SHP77 treated with DMSO at 0.1 percent for 48 hours (cell line): ENCODE data around the gene GPSM1.

Experiments
- DNase-seq: peaks from one replicate; lab custom pipeline; 2025; lab: John Stamatoyannopoulos, UW

The GPSM1 gene, protein sequence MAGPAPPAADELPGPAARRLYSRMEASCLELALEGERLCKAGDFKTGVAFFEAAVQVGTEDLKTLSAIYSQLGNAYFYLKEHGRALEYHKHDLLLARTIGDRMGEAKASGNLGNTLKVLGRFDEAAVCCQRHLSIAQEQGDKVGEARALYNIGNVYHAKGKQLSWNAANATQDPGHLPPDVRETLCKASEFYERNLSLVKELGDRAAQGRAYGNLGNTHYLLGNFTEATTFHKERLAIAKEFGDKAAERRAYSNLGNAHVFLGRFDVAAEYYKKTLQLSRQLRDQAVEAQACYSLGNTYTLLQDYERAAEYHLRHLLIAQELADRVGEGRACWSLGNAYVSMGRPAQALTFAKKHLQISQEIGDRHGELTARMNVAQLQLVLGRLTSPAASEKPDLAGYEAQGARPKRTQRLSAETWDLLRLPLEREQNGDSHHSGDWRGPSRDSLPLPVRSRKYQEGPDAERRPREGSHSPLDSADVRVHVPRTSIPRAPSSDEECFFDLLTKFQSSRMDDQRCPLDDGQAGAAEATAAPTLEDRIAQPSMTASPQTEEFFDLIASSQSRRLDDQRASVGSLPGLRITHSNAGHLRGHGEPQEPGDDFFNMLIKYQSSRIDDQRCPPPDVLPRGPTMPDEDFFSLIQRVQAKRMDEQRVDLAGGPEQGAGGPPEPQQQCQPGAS

DNA sequence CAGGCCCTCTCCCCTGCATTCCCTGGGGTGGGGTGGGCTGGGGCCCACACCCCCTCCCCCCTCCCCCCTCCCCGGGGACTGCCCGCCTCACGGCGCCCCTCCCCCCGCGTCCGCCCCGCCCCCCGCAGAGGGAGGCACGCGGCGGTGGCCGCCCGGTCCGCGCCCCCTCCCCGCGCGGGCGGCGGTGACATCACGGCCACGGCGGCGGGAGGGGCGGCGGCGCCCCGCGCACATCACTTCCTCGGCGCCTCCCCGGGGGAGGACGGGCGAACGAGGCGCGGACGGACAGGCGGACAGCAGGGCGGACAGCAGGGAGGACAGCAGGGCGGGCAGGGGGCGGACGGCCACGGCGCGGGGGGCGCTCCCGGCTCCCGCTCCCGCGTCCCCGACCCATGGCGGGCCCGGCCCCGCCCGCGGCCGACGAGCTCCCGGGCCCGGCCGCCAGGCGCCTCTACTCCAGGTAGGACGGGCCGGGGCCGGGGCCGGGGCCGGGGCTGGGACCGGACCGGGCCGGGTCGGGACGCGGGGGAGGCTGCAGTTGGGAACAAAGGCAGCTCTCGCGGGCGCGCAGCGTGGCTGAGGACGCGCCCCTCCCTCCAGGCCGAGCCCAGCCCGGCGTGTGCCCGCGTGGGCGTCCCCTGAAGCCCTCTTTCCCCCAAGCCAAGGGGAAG, at the start of gene GPSM1:
TSS of gene GPSM1 (plus strand) at position 236 of the 671 bp plus-strand sequence. CDS start at position 393, 157 bp downstream.
- no peak for DNase-seq

DNA sequence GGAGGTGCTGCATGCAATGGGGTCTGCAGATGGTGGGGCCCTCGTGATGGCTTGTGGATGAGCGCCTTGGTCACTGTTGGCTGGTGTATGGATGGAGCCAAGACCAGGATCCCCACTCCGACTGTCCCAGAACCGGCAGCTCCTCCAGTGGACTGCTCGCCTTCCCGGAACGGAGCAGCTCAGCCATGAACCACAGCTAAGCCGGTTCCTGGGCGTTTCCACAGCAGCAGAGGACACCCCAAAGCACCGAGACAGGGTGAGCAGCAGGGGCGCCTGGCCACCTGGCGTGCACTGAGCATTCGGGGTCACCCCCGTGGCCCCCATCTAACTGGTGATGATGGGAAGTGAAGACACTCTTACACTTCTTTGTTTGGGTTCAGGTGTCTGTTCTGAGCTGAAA, 49.6 kb upstream of the GPSM1 start:
- no peak for DNase-seq

DNA sequence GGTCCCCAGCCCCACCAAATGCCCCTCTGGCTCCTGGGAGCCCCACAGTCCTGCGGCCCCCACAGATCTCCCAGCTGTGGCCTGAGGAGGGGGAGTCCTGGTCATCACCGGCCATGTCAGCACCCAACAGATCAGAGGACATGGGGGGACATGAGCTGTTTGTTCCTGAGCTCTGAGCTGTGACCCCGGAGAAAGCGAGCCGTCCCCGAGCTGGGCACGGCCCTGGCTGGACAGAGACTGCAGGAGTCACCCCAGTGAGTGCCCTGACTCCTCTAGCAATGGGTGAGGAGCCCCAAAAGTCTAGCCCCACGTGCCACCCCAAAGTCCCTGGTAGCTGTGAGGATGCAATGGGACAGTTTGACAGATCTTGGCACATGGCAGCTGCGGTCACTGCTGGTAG, 49.1 kb upstream of the GPSM1 start:
- DNase-seq: no peak

DNA sequence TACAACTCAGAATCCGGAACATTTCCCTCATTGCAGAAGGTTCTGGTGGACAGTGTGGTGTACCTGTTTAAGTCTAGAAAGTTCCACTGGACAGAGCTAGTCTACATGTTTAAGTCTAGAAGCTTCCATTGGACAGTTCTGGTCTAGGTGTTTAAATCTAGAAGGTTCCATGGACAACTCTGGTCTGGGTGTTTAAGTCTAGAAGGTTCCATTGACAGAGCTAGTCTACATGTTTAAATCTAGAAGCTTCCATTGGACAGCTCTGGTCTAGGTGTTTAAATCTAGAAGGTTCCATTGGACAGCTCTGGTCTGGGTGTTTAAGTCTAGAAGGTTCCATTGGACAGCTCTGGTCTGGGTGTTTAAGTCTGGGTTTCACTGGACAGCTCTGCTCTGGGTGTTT, 48.4 kb upstream of the GPSM1 start:
- no peak for DNase-seq

DNA sequence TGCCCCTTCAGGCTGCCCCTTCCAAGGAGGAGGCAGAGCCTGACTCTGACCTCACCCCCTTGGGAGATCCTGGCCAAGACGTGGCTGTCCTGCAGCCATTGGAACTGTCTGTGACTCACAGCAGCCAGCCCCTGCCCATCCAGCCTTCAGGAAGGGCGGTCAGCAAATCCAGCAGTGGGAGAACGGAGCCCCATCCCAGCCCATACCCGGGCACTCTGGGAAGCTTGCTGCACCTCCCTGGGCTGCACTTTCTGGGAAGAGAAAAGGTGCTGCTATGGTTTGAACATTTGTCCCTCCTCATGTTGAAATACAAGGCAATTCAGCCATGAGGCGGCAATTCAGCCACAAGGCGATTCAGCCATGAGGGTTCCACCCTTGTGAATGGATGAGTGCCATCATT, 47.9 kb upstream of the GPSM1 start:
- DNase-seq: no peak

DNA sequence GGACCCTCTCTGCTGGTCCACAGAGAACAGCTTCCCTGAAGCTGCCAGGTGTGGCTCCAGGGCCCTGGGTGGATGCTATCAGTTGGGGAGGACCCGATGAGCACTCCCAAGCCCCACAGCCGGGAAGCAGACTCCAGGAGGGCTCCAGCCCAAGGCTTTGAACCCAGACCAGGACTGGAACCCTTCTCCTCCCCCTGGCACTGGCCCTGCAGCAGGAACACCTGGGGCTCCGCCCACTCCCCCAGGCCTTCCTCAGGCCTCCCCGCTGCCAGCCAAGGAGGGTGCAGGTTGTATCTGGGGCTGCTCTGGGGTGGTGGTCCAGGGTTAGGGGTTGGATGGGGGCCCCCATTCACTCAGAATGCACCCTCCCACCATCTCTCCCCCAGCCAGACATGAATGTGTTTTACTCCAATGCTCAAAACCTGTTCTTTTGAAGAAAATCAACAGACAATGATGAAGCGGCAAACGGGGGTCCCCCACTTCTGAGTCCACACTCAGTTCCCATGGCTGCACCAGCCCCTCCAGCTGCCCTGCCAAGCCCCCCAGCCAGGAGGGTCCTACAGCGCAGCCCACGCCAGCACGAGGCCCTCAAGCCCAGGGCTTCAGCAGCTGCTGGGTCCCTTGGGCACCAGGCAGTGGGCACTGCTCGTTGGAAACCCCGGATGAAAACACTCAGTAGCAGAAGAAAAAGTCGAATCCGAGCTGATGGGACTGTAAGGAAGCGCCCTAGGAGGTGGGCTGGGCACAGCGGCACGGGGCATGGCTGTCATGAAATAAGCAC, 46.6 kb upstream of the GPSM1 start:
- DNase-seq: no peak

DNA sequence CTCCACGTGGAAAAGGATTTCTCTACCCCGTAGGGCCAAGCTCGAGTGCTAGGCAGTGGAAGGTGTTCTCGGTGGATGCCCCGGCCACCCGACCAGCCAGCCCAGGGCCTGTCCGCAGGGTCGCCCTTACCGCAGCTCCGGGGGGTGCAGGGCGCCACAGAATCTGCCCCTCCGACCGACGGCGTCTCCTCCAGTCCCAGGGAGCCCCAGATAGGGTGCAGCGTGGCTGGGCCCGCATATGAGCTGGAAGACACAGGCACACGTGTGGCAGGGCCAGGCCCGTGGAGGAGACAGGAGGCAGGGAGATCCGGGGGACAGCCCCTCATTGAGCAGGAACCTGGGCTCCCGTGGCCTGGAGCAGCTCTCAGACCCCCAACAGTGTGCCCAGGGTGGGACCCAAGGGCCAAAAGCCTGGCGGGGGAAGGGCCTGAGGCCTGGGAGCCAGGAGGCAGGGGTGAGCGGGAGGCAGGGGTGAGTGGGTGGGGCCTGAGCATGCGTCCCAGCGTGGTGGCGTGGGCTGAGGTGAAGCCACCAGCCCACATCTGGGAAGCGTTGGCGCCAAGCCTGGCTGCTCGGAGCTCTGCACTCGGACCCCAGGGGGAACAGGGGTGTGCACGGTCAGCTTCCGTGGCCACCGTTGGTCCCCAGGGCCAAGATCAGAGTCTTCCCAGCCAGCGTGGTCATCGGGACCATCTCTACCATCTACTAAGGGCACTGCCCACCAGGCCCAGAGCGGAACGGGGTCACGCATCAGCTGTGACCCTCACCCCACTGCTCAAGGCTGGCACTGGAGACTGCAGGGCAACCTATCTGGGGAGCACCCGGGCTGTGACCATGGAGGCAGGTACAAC, 45.7 kb upstream of the GPSM1 start:
- DNase-seq: no peak

DNA sequence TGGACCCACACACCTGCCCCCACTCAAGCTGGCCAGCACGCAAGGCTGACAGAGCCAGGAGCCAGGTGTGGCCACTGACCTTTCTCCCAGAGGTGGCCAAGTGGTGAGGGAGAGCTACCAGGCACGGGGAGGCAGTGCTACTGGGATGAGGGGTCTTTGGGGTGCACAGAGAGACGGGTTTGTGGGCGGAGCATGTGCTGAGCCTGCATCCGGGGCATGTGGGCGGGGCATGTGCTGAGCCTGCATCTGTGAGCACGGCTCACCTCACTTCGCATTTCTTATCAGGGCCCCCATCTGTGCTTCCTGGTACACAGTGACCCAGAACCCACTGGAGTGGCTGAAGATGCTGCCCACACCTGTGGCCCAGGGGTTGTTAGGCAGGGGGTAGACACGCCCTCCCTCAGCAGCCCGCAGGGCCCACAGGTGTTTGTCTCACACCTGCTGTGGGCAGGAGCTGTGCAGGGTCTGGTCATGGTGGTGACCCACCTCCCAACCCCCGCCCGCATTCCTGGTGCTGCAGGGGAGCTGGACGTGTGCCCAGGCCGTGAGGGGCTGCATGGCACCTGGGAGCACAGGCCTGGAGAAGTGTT, 45.0 kb upstream of the GPSM1 start:
- DNase-seq: no peak

DNA sequence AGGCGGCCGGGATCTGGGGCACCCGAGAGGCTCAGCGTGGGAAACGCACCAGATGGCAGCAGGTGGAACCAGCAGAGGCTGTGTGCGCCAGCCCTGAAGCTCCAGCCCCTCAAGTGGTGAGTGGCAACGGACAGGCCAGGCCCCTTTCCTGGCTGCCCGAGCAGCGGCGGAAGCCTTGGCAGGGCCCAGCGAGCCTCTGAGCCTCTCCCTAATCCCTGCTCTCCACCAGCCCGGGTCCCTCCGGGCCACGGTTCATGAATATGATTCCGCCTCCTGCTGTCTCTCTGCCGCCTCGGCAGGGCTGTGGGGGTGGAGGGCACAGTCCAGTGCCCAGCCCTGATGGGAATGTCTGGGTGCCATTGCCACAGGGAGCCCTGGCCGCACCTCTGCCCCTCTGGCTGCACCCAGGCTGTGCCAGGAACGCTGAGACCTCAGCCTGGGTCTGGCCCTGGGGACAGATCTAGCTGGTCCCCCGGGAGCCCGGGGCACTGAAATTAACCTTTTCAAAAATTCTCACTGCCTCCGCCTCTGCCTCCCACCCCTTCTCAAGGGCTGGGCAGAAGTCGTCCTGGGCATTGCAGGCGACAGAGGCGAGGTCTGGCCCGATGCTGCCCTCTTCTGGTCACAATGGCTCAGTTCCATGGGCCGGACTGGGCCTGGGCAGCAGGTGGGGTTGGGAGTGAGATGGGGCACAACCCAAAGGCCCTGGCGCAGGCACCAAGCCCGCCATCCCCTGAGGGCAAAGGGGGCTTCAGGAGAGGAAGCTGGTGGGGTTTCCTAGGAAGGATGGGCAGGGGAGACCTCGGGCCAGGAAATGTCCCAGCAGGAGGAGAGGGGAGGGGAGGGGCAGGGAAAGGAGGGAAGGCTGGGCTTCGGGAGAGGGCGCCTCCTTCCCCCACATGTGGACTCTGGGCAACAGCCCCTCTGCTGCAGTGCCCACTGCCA, 43.8 kb upstream of the GPSM1 start:
- peak; percentile 44 for DNase-seq

DNA sequence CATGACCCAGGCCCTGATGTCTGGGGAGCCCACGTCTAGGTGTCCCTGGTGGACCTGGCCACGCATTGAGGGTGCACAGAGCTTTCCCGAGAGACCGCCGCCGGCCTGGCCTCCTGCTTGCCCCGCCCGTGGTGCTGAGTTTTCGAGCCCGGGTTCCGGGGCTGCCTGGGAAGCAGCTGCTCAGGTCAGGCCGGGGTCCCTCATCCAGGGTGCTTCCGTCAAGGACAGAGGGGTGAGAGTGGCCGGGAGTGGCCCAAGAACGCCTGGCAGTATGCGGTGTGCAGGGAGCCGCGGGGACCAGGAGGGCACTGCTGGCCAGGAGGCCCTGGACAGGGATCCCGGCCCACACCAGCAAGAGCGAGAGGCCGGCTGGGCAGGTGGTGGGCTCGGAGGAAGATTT, 43.0 kb upstream of the GPSM1 start:
- no peak for DNase-seq

DNA sequence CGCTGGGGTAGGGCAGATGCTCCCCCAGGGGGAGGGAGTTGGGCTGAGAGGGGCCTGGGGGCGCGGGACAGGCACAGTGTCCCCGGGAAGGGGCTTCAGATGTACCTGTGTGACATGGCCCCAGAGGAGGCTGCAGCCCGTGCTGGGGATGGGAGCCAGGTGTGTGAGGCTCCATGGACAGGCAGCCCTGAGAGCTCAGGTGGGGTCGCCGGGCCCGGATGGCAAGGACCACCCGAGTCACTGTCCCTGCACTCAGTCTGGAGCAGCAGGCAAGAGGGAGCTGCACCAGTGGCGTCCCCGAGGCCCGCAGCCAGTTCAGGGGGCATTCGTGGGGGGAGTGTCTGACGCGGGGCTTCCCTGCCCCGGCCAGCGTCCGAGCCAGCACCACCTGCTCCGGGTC, 42.4 kb upstream of the GPSM1 start:
- DNase-seq: no peak

DNA sequence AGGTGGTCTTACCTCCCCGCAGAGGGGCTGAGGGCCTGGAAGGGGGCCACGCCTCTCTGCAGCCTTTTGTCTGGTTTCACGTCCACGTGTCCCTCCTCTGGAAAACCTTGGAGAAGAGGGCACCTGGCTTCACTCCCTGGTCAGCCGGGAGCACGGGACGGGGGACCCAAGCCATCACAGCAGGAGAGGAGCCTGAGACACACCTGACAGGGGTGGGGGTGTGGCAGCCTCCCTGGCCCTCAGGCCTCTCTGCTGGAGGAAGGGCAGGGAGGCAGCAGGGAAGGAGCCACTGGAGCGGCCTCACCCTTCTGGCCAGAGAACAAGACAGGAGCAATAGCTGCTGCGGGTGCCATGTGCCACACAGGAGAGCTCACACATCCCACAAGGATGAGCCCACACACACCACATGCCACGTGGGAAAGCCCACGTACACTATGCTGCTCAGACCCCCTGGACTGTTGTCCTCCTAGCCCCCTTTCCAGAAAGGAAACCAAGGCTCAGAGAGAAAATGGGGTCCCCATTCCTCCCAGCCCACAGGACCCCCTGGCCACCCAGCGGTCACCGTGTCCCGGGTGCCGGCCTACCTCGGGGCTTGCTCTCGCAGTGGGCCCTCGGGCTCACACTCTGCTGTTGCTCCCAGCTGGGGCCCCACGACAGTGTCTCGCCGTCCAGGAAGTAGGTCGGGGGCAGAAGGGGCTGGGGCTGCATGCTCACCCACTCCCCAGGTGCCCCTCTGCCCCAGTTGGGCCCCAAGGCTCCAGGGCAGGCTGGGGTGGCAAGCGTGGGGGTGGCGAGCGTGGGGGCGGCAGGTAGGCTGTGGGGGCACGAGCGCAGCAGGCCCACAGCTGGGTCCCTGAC, 41.6 kb upstream of the GPSM1 start:
- DNase-seq: no peak

DNA sequence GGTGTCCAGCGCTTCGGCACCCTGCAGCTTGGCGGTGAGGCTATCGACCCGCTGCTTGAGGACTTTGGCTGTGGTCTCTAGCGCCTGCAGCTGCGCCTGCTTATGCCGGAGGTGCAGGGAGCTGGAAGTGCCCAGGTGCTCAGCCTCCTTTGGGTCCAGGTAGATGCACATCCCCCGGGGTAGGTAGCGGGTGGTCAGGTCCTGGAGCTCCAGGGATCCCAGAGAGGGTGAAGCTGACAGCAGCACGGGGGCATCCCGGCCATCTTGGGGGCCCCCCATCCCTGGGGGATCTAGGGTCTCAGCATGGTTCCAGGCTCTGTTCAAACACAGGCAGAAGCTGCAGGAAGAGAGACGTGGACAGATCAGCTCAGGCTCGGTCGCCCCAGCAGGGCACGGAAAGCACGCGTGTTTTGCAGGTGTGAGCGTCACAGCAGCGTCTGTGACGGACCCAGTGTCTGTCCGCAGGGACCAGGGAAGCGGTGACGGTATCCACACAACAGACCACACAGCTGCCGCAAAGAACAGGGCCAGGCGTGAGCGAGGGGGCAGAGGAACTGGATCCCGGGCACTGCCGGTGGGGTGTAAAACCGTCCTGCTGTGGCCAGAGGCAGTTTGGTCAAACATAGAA, 40.9 kb upstream of the GPSM1 start:
- DNase-seq: no peak

DNA sequence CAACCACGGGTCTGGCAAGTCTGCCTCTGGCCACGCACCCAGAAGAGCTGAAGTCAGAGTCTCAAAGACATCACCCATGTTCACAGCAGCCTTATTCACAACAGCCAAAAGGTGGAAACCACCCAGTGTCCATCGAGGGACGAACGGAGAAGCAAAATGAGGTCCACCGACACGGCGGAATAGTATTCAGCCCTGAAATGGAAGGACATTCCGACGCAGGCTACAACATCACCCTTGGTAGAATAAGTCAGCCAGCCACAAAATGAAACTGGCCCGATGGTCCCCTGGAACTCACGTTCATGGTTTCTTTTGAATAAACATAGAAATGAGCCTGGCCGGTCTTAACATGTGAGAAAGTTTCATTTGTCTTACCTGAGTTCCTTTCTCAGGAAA, 40.4 kb upstream of the GPSM1 start:
- no peak for DNase-seq

DNA sequence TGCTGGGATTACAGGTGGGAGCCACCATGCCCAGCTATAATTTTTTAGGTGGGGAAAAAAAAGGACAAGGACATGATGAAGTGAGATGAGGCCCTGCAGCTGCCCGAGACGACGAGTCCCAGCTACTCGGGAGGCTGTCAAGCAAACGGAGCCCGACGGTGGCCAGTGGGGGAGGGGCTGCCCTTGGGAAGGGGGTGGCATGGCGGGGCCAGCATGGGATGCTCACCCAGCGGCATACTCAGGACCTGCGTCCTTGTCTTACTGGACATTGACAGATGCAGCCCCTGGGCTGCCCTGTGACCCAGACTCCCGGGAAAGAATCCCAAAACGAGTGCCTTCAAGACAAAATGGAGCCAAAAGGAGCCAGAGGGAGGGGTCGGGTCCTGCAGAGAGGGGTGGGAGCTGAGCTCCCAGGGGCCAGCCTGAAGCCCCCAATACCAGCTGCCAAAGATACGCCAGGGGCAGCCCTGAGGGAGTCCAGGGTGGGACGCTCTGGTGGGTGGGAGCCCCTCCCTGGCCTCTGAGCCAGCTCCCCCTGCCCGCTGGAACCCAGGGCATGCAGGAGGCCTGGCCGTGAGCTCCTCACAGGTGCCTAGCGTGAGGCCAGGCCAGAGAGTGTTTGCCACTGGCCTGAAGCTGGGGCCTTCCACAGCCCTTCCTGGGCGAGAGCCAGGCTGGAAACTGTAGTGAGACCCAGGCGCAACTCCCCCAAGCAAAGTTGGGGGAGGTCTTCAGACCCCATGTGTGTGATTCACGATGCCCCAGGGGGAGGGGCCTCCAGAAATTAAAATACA, 39.2 kb upstream of the GPSM1 start:
- no peak for DNase-seq

DNA sequence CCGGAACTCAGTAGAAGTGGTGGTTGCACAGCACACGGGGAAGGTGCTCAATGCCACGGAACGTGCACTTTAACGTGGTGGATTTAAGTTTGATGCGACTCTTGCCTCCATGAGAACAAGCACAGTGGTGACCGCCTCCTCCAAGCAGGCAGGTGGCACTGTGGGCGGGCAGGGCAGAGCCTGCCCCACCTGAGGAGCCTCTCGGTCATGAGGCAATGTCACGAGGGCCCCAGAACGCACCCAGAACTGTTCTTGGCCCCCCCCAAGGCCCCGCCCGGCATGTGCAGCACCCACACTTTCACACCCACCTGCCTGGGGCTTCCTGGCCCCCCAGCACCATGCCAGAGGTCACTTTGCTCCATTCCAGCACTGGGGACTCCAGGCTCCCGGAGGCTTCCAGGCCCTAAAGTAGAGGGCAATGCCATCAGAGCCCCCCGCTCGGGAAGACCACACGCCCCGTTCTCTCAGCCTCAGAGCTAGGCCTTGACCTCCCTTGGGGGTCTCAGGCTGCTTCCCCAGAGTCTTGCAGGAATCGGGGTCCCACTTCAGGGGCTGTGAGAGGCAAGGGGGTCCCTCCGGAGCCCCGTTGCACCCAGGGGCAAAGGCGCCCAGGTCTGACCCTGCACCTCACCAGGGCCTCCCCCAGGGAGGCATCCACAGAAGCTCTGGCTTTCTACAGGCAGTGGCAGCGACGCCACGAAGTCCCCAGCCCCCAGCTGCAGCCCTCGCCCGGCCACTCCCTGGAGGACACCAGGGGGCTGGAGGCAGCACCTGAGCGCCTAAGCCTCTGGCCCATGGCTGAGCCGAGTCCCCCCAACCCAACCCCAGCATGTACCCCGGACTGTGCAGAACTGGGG, 37.5 kb upstream of the GPSM1 start:
- DNase-seq: no peak
